CD14-positive monocyte (primary cell): ENCODE data around the gene TCAF1. TPM values are rescaled to one million over a fixed set of nuclear protein-coding genes. Genes with fewer than 3 reads are reported as not detected.

Experiments
- DNase-seq, 3 donors: peaks; one replicate each; pipeline ENCODE4 v3.0.0-alpha.2; 2011 to 2022
- H2AFZ ChIP-seq: 2 replicates; pipeline ENCODE4 v1.6.0; 2012; ENCODE audit warnings: mild to moderate bottlenecking, low read depth, low read length, inconsistent platforms; ENCODE audit not compliant: insufficient read depth, poor library complexity, severe bottlenecking
- H3K27ac ChIP-seq, 2 donors: 1 replicate in 1 of 2; 2 replicates in 1 of 2; pipeline ENCODE4 v1.5.1; 2012 to 2013; ENCODE audit warnings: low read length in 2 of 2, control low read depth in 1 of 2, inconsistent platforms in 1 of 2, low read depth in 1 of 2, mild to moderate bottlenecking in 1 of 2
- H3K27me3 ChIP-seq, 2 donors: one replicate each; pipeline versions ENCODE4 v1.6.0 to v1.6.1; 2011 to 2013; ENCODE audit warnings: low read length in 2 of 2; ENCODE audit not compliant: control insufficient read depth in 2 of 2, insufficient read depth in 2 of 2
- H3K36me3 ChIP-seq, 2 donors: replicated peaks in 1 of 2; 1 replicate in 1 of 2; 2 replicates in 1 of 2; pipeline versions ENCODE4 v1.5.1 to v1.6.1; 2012 to 2013; ENCODE audit warnings: low read length in 2 of 2, control low read depth in 1 of 2, inconsistent platforms in 1 of 2, mild to moderate bottlenecking in 1 of 2; ENCODE audit not compliant: insufficient read depth in 2 of 2, control insufficient read depth in 1 of 2
- H3K4me1 ChIP-seq, 2 donors: 1 replicate in 1 of 2; 2 replicates in 1 of 2; pipeline versions ENCODE4 v1.5.1 to v1.6.1; 2012 to 2013; ENCODE audit warnings: low read length in 2 of 2, control low read depth in 1 of 2, inconsistent platforms in 1 of 2, mild to moderate bottlenecking in 1 of 2, moderate library complexity in 1 of 2; ENCODE audit not compliant: insufficient read depth in 2 of 2, control insufficient read depth in 1 of 2
- H3K4me2 ChIP-seq: replicated peaks from 2 replicates; pipeline ENCODE3; 2012; ENCODE audit warnings: low read length, moderate library complexity, mild to moderate bottlenecking; ENCODE audit not compliant: poor library complexity, severe bottlenecking; ENCODE audit errors: extremely low read depth
- H3K4me3 ChIP-seq, 3 experiments: fragments of 200-600 bp in 1 of 3; sonication (generic) in 1 of 3; replicated peaks in 1 of 3; 1 replicate in 2 of 3; 2 replicates in 1 of 3; pipeline ENCODE4 v1.5.1; 2011 to 2013; ENCODE audit warnings: low read length in 3 of 3, mild to moderate bottlenecking in 3 of 3, control low read depth in 2 of 3, low read depth in 2 of 3, inconsistent platforms in 1 of 3, moderate library complexity in 1 of 3
- H3K79me2 ChIP-seq: 2 replicates; pipeline ENCODE4 v1.6.0; 2012; ENCODE audit warnings: mild to moderate bottlenecking, control low read depth, inconsistent platforms, low read length, moderate library complexity; ENCODE audit not compliant: insufficient read depth
- H3K9ac ChIP-seq: 2 replicates; pipeline ENCODE4 v1.6.0; 2017; ENCODE audit warnings: low read length, mild to moderate bottlenecking; ENCODE audit not compliant: insufficient read depth, poor library complexity, severe bottlenecking
- H3K9me3 ChIP-seq, 2 donors: replicated peaks in 1 of 2; 1 replicate in 1 of 2; 2 replicates in 1 of 2; pipeline versions ENCODE4 v1.5.1 to v1.6.1; 2012 to 2013; ENCODE audit warnings: low read length in 2 of 2, control low read depth in 1 of 2; ENCODE audit not compliant: control insufficient read depth in 1 of 2, insufficient read depth in 1 of 2
- H4K20me1 ChIP-seq: 2 replicates; pipeline ENCODE4 v1.6.0; 2012; ENCODE audit warnings: mild to moderate bottlenecking, low read length, control low read depth, moderate library complexity; ENCODE audit not compliant: insufficient read depth
- H3K27ac Mint-ChIP-seq, 7 donors: one replicate each; pipeline ENCODE4 v1.8.0; 2020; ENCODE audit warnings: mild to moderate bottlenecking in 7 of 7, mixed read lengths in 7 of 7, moderate library complexity in 6 of 7, inconsistent platforms in 2 of 7
- H3K27me3 Mint-ChIP-seq, 3 donors: one replicate each; pipeline ENCODE4 v1.8.0; 2021 to 2022; ENCODE audit warnings: low read depth in 3 of 3, mild to moderate bottlenecking in 3 of 3, mixed read lengths in 3 of 3, moderate library complexity in 3 of 3, inconsistent platforms in 1 of 3
- H3K36me3 Mint-ChIP-seq, 2 donors: one replicate each; pipeline ENCODE4 v1.8.0; 2020; ENCODE audit warnings: mixed read lengths in 2 of 2, inconsistent platforms in 1 of 2, mild to moderate bottlenecking in 1 of 2
- H3K4me1 Mint-ChIP-seq: one replicate; pipeline ENCODE4 v1.8.0; 2020; ENCODE audit warnings: mild to moderate bottlenecking, mixed read lengths
- H3K4me3 Mint-ChIP-seq, 2 donors: one replicate each; pipeline ENCODE4 v1.8.0; 2020; ENCODE audit warnings: mild to moderate bottlenecking in 2 of 2, mixed read lengths in 2 of 2, moderate library complexity in 1 of 2
- H3K9me3 Mint-ChIP-seq, 7 donors: one replicate each; pipeline ENCODE4 v1.8.0; 2020 to 2022; ENCODE audit warnings: mixed read lengths in 7 of 7, mild to moderate bottlenecking in 6 of 7, moderate library complexity in 6 of 7, inconsistent platforms in 2 of 7
- WGBS: methylation state at CpG from one replicate; pipeline ENCODE4 v1.1.5; 2013; ENCODE audit warnings: missing lambda C conversion rate; ENCODE audit not compliant: insufficient coverage; 5-methylcytosine and 5-hydroxymethylcytosine counted together
- intact Hi-C, 2 donors: fragments of 100-400 bp; cut with micrococcal nuclease; formaldehyde crosslinking; loops; one replicate each; pipeline versions ENCODE4 v1.15.0 to v1.15.1; 2023
- polyA plus RNA-seq, 3 donors: library from polyadenylated mRNA; depleted of rRNA in 1 of 3; unstranded in 2 of 3; stranded (reverse) in 1 of 3; fragments of 300-500 nt in 2 of 3; fragments of >200 nt in 1 of 3; fragmentation: Illumina TruSeq in 2 of 3; gene quantifications; 1 replicate in 2 of 3; 2 replicates in 1 of 3; pipeline ENCODE4 v1.2.3, GENCODE V29; 2012 to 2021
- TF ChIP-seq, protein P1 (sequence below): fragments of 200-600 bp; IDR thresholded peaks from one replicate; pipeline ENCODE4 v1.8.0; 2022; ENCODE audit warnings: antibody characterized with exemption, mild to moderate bottlenecking

Gene TCAF1
- polyA plus RNA-seq, 3 donors = 1.8 to 3.3 (median 3.0) TPM

DNA sequence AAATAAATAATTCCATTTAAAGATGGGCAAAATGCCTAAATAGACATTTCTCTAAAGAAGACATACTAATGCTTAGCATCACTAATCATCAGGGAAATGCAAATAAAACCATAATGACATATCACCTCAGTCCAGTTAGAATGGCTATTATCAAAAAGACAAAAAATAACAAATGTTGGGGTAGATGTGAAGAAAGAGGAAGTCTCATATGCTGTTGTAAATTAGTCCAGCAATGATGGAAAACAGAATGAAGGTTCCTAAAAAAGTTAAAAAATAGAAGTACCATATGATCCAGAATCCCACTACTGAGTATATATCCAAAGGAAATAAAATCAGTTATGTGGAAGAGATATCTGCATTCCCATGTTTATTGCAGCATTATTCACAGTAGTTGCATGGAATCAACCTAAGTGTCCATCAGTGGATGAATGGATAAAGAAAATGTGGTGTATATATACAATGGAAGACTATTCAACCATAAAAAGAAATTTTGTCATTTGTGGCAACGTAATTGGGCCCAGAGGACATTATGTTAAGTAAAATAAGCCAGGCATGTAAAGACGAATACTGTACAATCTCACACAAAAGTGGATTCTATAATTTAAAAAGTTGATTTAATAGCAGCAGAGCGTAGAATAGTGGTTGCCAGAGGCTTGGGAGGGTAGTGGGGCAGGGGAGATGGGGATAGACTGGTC, 52.0 kb downstream of the TCAF1 start:
- no peak for DNase-seq
- H3K4me3 Mint-ChIP-seq = no peak overlapping the region
- no peaks in the 10 kb centered on the region for H3K27me3 Mint-ChIP-seq
- 100% methylated on average over 1 of the region's 3 CpGs for WGBS
- no peaks in the 10 kb centered on the region for H3K27me3 ChIP-seq
- no peaks in the 10 kb centered on the region for H3K36me3 ChIP-seq
- no peaks in the 10 kb centered on the region for H4K20me1 ChIP-seq
- TF ChIP-seq, protein P1, sequence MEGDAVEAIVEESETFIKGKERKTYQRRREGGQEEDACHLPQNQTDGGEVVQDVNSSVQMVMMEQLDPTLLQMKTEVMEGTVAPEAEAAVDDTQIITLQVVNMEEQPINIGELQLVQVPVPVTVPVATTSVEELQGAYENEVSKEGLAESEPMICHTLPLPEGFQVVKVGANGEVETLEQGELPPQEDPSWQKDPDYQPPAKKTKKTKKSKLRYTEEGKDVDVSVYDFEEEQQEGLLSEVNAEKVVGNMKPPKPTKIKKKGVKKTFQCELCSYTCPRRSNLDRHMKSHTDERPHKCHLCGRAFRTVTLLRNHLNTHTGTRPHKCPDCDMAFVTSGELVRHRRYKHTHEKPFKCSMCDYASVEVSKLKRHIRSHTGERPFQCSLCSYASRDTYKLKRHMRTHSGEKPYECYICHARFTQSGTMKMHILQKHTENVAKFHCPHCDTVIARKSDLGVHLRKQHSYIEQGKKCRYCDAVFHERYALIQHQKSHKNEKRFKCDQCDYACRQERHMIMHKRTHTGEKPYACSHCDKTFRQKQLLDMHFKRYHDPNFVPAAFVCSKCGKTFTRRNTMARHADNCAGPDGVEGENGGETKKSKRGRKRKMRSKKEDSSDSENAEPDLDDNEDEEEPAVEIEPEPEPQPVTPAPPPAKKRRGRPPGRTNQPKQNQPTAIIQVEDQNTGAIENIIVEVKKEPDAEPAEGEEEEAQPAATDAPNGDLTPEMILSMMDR = no peak
- no peaks in the 10 kb centered on the region for H3K9me3 ChIP-seq
- no peak overlapping the region for H3K4me3 ChIP-seq
- no peaks in the 10 kb centered on the region for H3K79me2 ChIP-seq
- intact Hi-C loops = loop anchor here in 1 of 2 donors (10.0 kb wide), 1 partner anchor 55 kb away; the partner anchor contains the start of gene TCAF1
- H3K4me1 ChIP-seq = no peaks in the 10 kb centered on the region
- no peak overlapping the region for H2AFZ ChIP-seq
- H3K4me2 ChIP-seq = no peak overlapping the region
- H3K27ac Mint-ChIP-seq = no peak overlapping the region
- peaks cover 0 to 5% (median 0%) of the 10 kb centered on the region in 7 donors for H3K9me3 Mint-ChIP-seq
- H3K9ac ChIP-seq = no peak overlapping the region
- no peak overlapping the region for H3K27ac ChIP-seq
- no peaks in the 10 kb centered on the region for H3K36me3 Mint-ChIP-seq
- no peaks in the 10 kb centered on the region for H3K4me1 Mint-ChIP-seq

DNA sequence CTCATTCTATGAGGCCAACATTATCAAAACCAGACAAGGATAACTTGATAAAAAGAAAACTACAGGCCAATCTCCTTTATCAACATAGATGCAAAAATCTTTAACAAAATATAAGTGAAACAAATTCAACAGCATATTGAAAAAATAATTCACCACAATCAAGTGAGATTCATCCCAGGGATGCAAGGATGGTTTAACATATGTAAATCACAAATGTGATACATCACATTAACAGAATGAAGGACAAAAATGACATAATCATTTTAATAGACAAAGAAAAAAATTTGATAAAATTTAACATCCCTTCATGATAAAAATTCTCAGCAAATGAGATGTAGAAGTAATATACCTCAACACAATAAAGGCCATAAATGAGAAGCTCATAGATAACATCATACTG, 53.8 kb downstream of the TCAF1 start:
- Mint-ChIP-seq H3K27ac (no peak overlapping the region), H3K9me3 (peaks cover 0 to 5% (median 1%) of the 10 kb centered on the region in 7 donors), H3K36me3 (no peaks in the 10 kb centered on the region), H3K27me3 (no peaks in the 10 kb centered on the region), H3K4me1 (no peaks in the 10 kb centered on the region), H3K4me3 (no peak overlapping the region)
- TF ChIP-seq, protein P1 = no peak
- no peak for DNase-seq
- no peak overlapping the region for H3K4me2 ChIP-seq
- H3K36me3 ChIP-seq = no peaks in the 10 kb centered on the region
- intact Hi-C loops = loop anchor here in 1 of 2 donors (10.0 kb wide), 1 partner anchor 57 kb away; the partner anchor contains the start of gene TCAF1
- no peaks in the 10 kb centered on the region for H4K20me1 ChIP-seq
- H3K27me3 ChIP-seq = no peaks in the 10 kb centered on the region
- no peak overlapping the region for H3K9ac ChIP-seq
- no peak overlapping the region for H2AFZ ChIP-seq
- H3K27ac ChIP-seq = no peak overlapping the region
- no peaks in the 10 kb centered on the region for H3K9me3 ChIP-seq
- H3K4me3 ChIP-seq = no peak overlapping the region
- H3K79me2 ChIP-seq = no peaks in the 10 kb centered on the region
- H3K4me1 ChIP-seq = no peaks in the 10 kb centered on the region
